WERI-Rb-1 (cell line): ENCODE measurements around the gene IQSEC1.
A peak's percentile ranks its signal among the peaks of the same experiment; 100 is the strongest.

Experiments used
- DNase-seq: peaks from one replicate; pipeline ENCODE4 v3.0.0-alpha.2; 2020
- H3K27ac ChIP-seq: fragments of 250-450 bp; sonication (Bioruptor Pico); 2 replicates; pipeline ENCODE4 v1.5.1; 2020; ENCODE audit warnings: mild to moderate bottlenecking, moderate library complexity
- H3K27me3 ChIP-seq: fragments of 250-450 bp; sonication (Bioruptor Pico); 2 replicates; pipeline ENCODE4 v1.5.1; 2021; ENCODE audit warnings: mild to moderate bottlenecking, low read depth, moderate library complexity; ENCODE audit not compliant: insufficient read depth, severe bottlenecking
- H3K36me3 ChIP-seq: fragments of 250-450 bp; sonication (Bioruptor Pico); 2 replicates; pipeline ENCODE4 v1.5.1; 2020; ENCODE audit warnings: mild to moderate bottlenecking, moderate library complexity
- H3K4me3 ChIP-seq: 2 replicates; pipeline ENCODE4 v1.5.1; 2011; ENCODE audit warnings: low read depth, mild to moderate bottlenecking, control low read depth, low read length
- H3K9me3 ChIP-seq: fragments of 250-450 bp; sonication (Bioruptor Pico); 2 replicates; pipeline ENCODE4 v1.5.1; 2021; ENCODE audit warnings: mild to moderate bottlenecking, moderate library complexity; ENCODE audit not compliant: severe bottlenecking
- CTCF ChIP-seq: IDR thresholded peaks from 2 replicates; pipeline ENCODE4 v1.5.1; 2011; ENCODE audit warnings: low read depth, mild to moderate bottlenecking, control low read depth, inconsistent platforms, low read length

The IQSEC1 gene

GRCh38 chr3:12870942-12871341 lies 202.3 kb downstream of the IQSEC1 start:
- Histone ChIP-seq H3K9me3 (no peaks in the 10 kb centered on the region), H3K36me3 (no peaks in the 10 kb centered on the region), H3K27me3 (no peaks in the 10 kb centered on the region), H3K4me3 (no peak overlapping the region), H3K27ac (no peak overlapping the region)
- no peak for DNase-seq
- no peak for TF ChIP-seq CTCF

GRCh38 chr3:12869035-12869621 lies 204.1 kb downstream of the IQSEC1 start:
- Histone ChIP-seq H3K27ac (no peak overlapping the region), H3K36me3 (no peaks in the 10 kb centered on the region), H3K9me3 (peaks cover 9% of the 10 kb centered on the region), H3K27me3 (no peaks in the 10 kb centered on the region), H3K4me3 (no peak overlapping the region)
- TF ChIP-seq CTCF: no peak
- no peak for DNase-seq

- Histone ChIP-seq H3K27ac (no peak overlapping the region), H3K36me3 (no peaks in the 10 kb centered on the region), H3K4me3 (no peak overlapping the region), H3K27me3 (no peaks in the 10 kb centered on the region), H3K9me3 (peaks cover 9% of the 10 kb centered on the region)
- DNase-seq: peak; percentile 81
- peak; percentile 93 for TF ChIP-seq CTCF
These were observed 204.9 kb downstream of the IQSEC1 start for GRCh38 chr3:12868039-12869034.

- Histone ChIP-seq H3K9me3 (peaks cover 9% of the 10 kb centered on the region), H3K27ac (no peak overlapping the region), H3K4me3 (no peak overlapping the region), H3K27me3 (no peaks in the 10 kb centered on the region), H3K36me3 (no peaks in the 10 kb centered on the region)
- no peak for DNase-seq
- TF ChIP-seq CTCF: no peak
These were observed 206.4 kb downstream of the IQSEC1 start for GRCh38 chr3:12866836-12867235.

- Histone ChIP-seq H3K27me3 (no peaks in the 10 kb centered on the region), H3K36me3 (no peaks in the 10 kb centered on the region), H3K4me3 (no peak overlapping the region), H3K27ac (no peak overlapping the region), H3K9me3 (peaks cover 9% of the 10 kb centered on the region)
- TF ChIP-seq CTCF: no peak
- DNase-seq: no peak
These were observed 208.0 kb downstream of the IQSEC1 start for GRCh38 chr3:12865271-12865670.
